Glomerular visceral epithelial cell (primary cell): ENCODE measurements around the gene CPNE4.
"Not testable (repeated sequence)": the region's sequence is repeated elsewhere in the genome, so short reads cannot be mapped to it uniquely, and the experiment has no call there.

Source experiments
- DNase-seq: peaks from one replicate; pipeline ENCODE4 v3.0.0-alpha.2; 2016; ENCODE audit errors: extremely low spot score

Gene CPNE4

DNA sequence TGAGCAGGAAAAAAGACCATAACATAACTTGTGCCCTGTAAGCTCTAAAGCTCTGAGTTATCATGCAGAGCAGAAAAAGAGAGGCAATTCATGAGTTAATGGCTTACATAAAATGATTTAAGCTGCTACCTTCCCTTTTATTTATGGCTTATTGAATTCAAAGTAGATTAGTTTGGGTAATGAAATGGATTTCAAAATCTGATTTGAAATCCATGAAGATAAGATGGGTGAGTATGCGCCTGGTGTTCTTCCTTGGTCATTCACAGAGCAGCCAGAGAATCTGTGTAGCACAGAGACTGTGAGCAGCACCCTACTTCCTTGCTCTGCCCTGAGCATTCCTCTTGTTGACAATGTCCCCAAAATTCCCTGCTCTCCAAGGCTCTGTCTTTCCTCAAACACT, 495.8 kb downstream of the CPNE4 start:
- no peak for DNase-seq

DNA sequence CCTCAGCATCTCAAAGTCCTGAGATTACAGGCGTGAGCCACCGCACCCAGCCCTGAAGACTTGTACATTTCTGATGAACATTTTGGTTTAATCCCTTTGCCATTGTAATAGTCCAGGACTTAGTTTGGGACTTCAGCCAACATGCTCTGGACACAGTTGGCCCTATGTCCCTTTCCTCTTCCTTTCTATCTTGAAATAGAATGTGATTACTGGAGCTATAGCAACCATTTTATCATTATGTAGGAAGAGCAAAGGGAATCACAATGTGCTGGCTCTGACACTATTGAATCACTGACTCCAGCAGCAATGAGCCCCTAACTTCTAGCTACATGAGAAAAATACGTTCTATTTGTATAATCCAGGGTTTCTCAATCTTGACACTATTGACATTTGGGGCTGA, 497.3 kb downstream of the CPNE4 start:
- no peak for DNase-seq

DNA sequence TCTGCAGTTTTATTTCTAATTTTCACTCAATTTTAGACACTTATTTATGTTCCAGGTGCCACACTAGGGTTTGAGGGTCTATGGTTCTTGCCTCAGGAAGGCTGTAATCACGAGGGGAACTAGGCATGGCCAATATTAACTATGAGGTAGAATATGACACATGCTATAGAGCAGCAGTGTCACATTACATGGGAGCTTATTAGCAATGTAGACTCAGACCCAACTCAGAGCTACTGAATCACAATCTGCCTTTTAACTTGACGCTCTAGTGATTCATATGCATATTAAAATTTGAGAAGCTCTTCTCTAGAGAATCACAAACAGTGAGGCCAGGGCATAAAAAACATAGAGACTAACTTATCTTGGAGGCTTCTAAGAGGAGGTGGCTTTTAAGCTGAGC, 499.2 kb downstream of the CPNE4 start:
- no peak for DNase-seq

DNA sequence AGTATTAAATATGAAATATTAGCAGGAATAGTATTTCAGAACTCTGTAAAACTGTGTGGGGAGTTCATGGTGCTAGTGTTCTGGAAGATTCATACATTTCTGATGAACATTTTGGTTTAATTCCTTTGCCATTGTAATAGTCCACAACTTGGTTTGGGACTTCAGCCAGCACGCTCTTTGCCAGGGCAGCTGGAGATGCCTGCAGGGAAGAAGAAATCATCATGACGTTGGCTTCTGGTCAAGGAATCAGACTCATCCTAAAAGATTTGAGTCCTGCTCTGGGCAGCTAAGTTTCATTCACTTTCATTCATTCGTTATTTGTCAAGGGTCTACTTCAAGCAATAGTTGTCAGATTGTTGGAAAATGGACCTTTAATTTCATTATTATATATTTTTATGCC, 499.7 kb downstream of the CPNE4 start:
- no peak for DNase-seq

DNA sequence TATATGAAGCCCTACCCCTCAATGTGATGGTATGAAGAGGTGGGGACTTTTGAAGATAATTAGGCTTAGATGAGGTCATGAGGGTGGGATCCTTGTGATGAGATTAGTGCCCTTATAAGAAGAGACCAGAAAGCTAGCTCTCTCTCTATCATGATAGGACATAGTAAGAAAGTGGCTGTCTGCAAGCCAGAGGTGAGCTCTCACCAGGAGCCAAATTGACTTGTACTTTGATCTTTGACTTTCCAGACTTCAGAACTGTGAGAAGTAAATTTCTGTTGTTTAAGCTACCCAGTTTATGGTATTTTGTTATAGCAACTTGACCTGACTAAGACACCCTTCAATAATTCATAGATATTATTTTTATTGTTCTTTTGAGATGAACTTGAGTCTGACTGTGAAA, 502.2 kb downstream of the CPNE4 start:
- no peak for DNase-seq

DNA sequence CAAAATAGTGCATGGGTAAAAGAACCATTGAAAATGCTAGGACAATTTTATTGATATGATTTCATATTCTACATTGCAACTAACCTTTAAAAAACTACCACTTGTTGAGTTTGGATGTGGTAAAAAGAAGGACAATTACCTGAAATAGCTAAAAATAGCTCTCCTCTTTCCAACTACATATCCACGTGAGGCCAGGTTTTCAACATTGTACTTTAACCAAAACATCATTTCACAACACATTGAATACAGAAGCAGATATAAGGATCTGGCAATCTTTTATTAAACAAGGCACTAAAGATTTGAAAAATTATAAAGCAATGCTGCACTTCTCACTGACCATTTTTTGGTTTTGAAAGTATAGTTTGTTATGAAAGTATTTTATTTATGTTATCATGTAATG, 504.0 kb downstream of the CPNE4 start:
- no peak for DNase-seq

DNA sequence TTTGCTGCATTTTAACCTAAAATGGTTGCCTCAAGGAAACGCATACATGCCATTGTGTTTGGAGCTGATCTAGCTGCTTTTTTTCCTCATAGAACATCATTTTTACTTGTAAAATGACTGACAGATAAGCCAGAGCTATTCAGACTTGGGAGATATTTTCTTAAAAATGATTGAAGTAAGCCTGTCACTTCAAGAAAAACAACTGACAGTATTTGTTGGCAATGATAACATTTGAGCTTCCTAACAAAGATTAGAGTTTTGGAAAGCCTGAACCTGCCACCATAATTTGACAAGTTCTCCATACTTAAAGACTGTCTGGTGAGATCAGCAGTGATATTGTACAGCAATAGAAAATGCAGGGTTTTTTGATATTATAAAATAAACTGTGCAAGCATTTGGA, 504.4 kb downstream of the CPNE4 start:
- no peak for DNase-seq

DNA sequence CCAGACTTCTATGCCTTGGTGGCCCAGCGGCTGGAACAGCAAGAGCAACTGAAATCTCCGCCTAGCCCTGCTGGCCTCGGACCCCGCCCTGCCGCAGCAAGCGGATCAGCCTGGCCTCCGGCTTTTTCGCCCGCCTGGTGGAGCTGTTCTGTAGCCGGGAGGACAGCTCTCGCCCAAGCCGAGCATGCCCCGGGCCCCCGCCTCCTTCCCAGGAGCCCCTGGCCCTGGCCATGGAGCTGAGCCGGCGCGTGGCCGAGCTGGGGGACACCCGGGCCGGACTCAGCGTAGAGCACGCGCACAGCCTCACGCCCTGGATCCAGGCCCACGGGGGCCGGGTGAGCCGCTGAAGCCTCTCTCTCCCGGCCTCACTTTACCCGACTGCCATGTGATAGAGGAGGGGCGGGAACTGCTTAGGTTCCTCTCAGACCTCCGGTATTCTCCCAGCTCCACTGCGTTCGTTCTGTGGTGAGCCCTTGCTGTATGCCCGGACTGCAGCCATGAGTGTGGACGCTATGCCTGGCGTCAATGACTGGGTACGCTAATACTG, 507.9 kb downstream of the CPNE4 start:
- DNase-seq: no peak

DNA sequence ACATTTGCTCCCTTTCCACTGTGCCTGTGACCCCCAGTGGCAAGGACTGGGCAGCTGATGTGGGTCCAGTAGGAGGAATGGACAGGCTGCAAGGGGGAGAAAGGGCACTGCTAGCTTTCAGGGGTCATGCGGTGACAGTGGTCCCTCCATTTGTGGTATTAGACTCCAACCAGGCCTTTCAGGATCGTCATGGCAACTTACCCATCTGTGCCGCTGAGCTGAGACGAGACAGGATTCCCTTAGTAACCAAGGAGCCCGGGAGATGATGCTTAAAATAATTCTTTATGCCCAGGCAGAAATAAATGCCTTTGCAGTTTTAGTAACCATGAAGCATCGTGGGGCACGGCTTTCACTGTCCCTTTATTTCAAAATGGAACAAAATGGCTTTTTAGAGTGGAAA, 516.1 kb downstream of the CPNE4 start:
- no peak for DNase-seq

DNA sequence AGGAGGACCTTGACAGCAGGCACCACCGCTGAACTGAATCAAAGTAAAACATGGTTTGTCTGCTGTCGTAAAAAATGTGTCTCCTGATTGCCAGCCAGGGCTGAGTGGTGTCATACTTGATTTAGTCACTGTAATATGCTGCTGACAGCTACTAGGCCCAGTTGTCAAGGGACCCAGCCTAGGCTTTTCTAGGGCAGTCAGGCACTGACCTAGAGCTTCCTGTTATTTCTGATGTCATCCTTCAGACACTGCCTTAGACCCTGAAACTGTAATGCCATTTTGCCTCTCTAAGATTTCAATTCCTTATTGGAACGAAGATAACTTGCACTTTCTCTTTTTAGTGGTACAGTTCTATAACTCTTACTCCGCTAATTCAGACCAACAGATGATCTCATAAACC, 529.4 kb downstream of the CPNE4 start:
- DNase-seq: no peak

DNA sequence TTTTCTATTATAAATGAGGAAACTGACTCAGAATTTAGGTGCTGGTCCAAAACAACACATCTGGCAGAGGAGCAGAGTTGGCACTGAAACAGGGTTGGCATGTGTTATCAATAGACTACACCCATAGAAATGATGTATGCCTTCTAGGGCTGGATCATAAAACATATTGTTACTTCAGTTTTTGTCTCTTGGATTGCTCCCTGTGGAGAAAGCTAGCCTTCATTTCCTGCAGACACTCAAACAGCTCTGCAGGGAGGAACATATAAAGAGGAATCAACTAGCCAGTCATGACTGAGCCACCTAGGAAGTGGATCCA, 531.5 kb downstream of the CPNE4 start:
- DNase-seq: no peak

DNA sequence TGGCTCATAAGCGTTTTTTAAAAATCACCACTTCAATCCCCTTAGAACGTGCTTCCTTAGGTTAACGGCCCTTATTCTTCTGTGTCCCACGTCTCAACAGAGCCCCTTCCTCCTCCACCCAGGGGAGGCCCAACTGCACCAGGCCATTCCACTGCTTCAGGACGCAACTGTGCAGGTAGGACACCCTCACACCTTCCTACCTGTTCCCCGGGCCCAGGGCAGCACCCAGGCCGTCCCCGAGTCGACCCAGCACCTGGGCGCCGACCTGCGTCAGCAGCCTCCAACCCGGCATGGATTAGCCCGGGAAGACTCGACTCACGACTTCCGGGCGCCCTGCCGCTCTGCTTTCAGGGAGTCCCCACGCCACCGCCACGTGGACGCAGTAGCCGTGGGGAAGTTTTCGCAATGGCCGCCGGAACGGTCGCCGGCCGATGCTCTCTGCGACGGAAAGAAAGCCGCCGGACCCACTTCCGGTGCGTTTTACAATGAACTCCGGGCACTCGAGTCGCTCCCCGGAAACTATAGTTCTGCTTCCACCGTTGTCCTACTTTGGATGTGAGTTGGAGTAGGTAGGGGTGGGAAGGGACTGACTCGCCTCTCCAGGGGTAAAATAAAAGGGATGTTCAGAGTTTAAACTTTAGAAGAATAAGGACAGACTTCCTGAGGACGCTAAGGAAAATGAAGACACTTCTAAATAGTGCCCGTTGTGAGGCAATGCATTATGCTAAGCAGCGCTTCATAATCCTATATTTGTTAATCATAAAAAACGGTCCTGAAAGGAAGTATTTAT, 532.1 kb downstream of the CPNE4 start, which contains the start of gene MRPL3:
TSS of gene MRPL3 (minus strand) at position 442 of the 790 bp plus-strand sequence. CDS start at position 292, 150 bp downstream.
- peak; percentile 86 for DNase-seq

DNA sequence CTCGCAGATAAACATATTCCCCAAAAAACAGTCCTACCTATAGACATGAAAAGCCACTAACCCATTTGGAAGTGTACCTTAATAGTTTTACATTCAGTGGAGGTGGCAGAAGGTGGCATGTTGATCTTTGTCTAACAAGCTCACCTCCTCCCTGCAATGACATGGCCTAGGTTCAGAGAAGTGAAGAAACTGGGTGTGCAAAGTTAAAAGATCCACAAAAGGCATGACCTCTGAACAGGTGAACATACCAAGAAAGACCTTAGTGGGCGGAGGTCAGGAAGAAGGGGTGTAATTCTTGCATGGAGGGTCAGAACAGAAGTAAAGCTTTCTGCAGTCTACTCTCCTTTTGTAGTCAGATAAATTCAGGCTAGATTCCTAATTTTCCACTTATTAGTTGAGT, 532.9 kb downstream of the CPNE4 start:
- no peak for DNase-seq

DNA sequence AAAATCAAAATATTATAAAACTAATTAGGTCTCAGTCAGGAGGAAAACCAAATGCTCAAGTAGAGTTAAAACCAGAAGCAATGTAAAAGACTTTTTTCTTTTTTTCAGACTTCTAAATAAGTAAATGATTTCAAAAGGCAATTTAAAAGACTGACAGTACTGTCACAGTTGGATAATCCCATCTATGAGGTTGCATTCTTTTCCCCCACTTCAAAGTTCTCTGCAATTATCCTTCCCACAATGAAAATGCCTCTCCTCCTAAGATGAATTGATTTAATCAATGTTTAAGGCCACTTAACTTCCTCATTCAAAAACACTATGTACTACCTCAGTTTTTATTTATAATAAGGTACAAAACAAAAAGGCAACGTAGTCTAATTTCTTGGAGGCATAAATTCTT, 540.1 kb downstream of the CPNE4 start:
- peak; percentile 34 for DNase-seq

DNA sequence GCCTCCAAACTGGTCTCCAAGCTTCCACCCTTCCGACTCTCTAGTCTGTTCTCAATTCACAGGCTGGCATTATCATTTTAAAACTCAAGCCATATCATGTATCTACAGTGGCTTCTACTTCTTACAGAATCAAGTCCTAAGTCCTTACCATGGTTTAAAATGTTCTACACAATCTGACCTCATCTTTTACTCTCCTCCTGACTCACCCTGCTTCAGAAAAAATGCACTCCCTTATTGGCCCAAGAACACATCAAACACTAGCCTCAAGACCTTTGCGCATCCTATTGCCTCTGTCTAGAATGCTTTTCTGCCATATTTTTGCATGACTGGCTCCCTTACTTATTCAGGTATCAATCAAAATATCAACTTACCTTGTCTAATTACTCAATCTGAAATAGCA, 543.0 kb downstream of the CPNE4 start:
- no peak for DNase-seq

DNA sequence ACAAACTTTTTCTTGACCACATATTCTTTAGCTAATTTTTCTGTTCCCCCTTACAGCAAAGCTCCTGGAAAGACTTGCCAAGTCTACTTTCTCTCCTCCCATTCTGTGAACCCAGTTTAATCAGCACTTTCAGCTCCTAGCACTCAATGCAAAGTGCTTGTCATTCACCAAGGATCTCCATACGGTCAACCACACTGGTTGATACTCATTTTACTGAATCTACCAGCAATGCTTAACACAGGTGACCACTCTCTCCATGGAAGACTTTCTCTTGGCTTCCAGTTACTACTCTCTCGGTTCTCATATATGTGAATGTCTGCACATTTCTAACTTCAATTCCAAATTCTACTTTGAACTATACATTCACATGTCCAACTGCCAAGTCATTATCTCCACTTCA, 543.7 kb downstream of the CPNE4 start:
- no peak for DNase-seq

DNA sequence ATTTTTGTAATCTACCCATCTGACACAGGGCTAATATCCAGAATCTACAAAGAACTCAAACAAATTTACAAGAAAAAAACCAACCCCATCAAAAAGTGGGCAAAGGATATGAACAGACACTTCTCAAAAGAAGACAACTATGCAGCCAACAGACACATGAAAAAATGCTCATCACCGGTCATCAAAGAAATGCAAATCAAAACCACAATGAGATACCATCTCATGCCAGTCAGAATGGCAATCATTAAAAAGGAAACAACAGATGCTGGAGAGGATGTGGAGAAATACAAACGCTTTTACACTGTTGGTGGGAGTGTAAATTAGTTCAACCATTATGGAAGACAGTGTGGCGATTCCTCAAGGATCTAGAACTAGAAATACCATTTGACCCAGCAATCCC, 548.3 kb downstream of the CPNE4 start:
- not testable (repeated sequence) for DNase-seq

DNA sequence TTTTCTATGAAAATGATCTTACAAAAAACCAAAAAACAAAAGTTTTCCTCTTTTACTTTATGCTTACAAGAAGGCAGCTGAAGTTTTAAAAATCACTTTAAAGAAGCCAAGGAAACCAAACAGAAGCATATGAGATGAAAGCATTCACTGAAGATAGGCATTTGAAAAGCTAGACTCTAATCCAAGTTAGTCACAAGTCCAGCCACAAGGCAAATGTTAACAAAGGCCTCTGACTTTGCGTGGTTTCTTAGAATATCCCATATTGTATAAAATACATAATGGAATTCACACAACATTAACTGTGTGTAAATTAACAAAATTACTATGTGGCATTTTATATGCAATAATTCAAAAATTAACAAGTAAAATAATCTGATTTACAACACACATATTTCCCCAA, 549.7 kb downstream of the CPNE4 start:
- DNase-seq: no peak

DNA sequence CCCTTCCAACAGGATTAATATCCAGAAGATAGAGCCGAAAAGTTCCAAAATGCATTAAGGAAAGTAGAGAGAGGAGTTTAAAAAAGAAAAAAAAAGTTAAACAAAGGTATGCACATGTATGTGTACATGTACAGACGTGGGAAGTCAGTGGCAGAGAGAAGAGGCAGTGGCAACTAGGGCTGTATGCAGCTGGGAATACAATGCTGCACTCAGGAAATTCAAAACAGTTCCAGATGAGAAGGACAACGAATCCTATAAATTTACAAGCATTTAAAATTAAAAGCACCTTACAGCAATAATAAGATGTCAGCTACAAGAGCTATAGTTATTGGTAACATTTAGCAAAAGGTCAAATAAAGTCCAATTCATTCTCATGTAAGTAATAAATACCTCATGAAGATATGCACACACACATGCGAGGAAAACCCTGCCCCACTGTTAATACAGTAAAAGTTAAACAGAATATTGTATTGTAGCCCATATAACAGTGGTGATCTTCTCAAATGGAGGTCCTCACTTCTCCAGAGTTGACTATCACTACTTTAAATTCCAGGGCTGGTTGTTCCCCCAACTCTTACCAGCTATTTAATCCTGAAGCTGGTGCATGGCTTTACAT, 550.2 kb downstream of the CPNE4 start:
- no peak for DNase-seq
